ENCODE data around the gene SSU72. TPM values are rescaled to one million over a fixed set of nuclear protein-coding genes. Genes with fewer than 3 reads are reported as not detected.

Gene SSU72
- polyA plus RNA-seq, 1 donor from 2014 or later, result 56.2 TPM

GRCh38 chr1:1554550-1554925 lies 20.1 kb downstream of the SSU72 start:
- H3K27ac ChIP-seq (ENCODE audit: low read length), result no peak overlapping the region
- H3K27me3 ChIP-seq (ENCODE audit: insufficient read depth, low read depth, low read length), result no peaks in the 10 kb centered on the region
- TF ChIP-seq POLR2AphosphoS5 (IDR thresholded peaks at IDR 0.05) (no peak), CTCF (IDR thresholded peaks at IDR 0.05; ENCODE audit: poor library complexity, severe bottlenecking) (no peak), MXI1 (conservative IDR thresholded peaks at IDR 0.05; ENCODE audit: poor library complexity, severe bottlenecking) (no peak), EP300 (conservative IDR thresholded peaks at IDR 0.05; ENCODE audit: poor library complexity, severe bottlenecking) (no peak)
- H3K9me2 ChIP-seq (ENCODE audit: insufficient read depth, low read length), result no peaks in the 10 kb centered on the region
- no peaks in the 10 kb centered on the region for H3K79me2 ChIP-seq (replicated peaks; ENCODE audit: insufficient read depth, low read length)
- no peaks in the 10 kb centered on the region for H3K9me3 ChIP-seq (ENCODE audit: low read length)
- H3F3A ChIP-seq (ENCODE audit: insufficient read depth, low read length, poor library complexity, severe bottlenecking), result no peaks in the 10 kb centered on the region
- no peak overlapping the region for H2AFZ ChIP-seq (ENCODE audit: low read depth, low read length)
- no peaks in the 10 kb centered on the region for H3K36me3 ChIP-seq (ENCODE audit: insufficient read depth, low read length)
- H3K9ac ChIP-seq (ENCODE audit: low read length), result no peak overlapping the region
- no peak overlapping the region for H3K4me2 ChIP-seq (ENCODE audit: low read length)
- H4K20me1 ChIP-seq (ENCODE audit: insufficient read depth), result no peaks in the 10 kb centered on the region
- H3K4me3 ChIP-seq (ENCODE audit: low read length), result no peak overlapping the region

GRCh38 chr1:1553821-1554494 lies 20.7 kb downstream of the SSU72 start:
- H3K79me2 ChIP-seq (replicated peaks; ENCODE audit: insufficient read depth, low read length), result no peaks in the 10 kb centered on the region
- no peak overlapping the region for H3K4me2 ChIP-seq (ENCODE audit: low read length)
- no peaks in the 10 kb centered on the region for H3K9me3 ChIP-seq (ENCODE audit: low read length)
- no peak overlapping the region for H2AFZ ChIP-seq (ENCODE audit: low read depth, low read length)
- H3K27ac ChIP-seq (ENCODE audit: low read length), result no peak overlapping the region
- no peaks in the 10 kb centered on the region for H3K9me2 ChIP-seq (ENCODE audit: insufficient read depth, low read length)
- H3K27me3 ChIP-seq (ENCODE audit: insufficient read depth, low read depth, low read length), result no peaks in the 10 kb centered on the region
- H3K4me3 ChIP-seq (ENCODE audit: low read length), result no peak overlapping the region
- H4K20me1 ChIP-seq (ENCODE audit: insufficient read depth), result no peaks in the 10 kb centered on the region
- no peaks in the 10 kb centered on the region for H3K36me3 ChIP-seq (ENCODE audit: insufficient read depth, low read length)
- TF ChIP-seq, protein P1, sequence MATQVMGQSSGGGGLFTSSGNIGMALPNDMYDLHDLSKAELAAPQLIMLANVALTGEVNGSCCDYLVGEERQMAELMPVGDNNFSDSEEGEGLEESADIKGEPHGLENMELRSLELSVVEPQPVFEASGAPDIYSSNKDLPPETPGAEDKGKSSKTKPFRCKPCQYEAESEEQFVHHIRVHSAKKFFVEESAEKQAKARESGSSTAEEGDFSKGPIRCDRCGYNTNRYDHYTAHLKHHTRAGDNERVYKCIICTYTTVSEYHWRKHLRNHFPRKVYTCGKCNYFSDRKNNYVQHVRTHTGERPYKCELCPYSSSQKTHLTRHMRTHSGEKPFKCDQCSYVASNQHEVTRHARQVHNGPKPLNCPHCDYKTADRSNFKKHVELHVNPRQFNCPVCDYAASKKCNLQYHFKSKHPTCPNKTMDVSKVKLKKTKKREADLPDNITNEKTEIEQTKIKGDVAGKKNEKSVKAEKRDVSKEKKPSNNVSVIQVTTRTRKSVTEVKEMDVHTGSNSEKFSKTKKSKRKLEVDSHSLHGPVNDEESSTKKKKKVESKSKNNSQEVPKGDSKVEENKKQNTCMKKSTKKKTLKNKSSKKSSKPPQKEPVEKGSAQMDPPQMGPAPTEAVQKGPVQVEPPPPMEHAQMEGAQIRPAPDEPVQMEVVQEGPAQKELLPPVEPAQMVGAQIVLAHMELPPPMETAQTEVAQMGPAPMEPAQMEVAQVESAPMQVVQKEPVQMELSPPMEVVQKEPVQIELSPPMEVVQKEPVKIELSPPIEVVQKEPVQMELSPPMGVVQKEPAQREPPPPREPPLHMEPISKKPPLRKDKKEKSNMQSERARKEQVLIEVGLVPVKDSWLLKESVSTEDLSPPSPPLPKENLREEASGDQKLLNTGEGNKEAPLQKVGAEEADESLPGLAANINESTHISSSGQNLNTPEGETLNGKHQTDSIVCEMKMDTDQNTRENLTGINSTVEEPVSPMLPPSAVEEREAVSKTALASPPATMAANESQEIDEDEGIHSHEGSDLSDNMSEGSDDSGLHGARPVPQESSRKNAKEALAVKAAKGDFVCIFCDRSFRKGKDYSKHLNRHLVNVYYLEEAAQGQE (IDR thresholded peaks at IDR 0.05; ENCODE audit: borderline replicate concordance), result no peak
- TF ChIP-seq TAF1 (IDR thresholded peaks at IDR 0.05; ENCODE audit: low read depth) (no peak), CTCF (IDR thresholded peaks at IDR 0.05; ENCODE audit: poor library complexity, severe bottlenecking) (no peak)
- no peak overlapping the region for H3K9ac ChIP-seq (ENCODE audit: low read length)
- no peaks in the 10 kb centered on the region for H3F3A ChIP-seq (ENCODE audit: insufficient read depth, low read length, poor library complexity, severe bottlenecking)

Data from neural cell (in vitro differentiated cells).